Endothelial cell of hepatic sinusoid (primary cell): ENCODE results near the gene ALDOA.

ENCODE experiments used
- in situ Hi-C: cut with HindIII; loops from 2 replicates; pipeline ENCODE4 v1.10.0; 2017; ENCODE audit warnings: low sequenced_read_pairs

ALDOA gene

GRCh38 chr16:30068333-30068732 is 2.8 kb downstream of the ALDOA start:
- in situ Hi-C loops = no loop called here

DNA sequence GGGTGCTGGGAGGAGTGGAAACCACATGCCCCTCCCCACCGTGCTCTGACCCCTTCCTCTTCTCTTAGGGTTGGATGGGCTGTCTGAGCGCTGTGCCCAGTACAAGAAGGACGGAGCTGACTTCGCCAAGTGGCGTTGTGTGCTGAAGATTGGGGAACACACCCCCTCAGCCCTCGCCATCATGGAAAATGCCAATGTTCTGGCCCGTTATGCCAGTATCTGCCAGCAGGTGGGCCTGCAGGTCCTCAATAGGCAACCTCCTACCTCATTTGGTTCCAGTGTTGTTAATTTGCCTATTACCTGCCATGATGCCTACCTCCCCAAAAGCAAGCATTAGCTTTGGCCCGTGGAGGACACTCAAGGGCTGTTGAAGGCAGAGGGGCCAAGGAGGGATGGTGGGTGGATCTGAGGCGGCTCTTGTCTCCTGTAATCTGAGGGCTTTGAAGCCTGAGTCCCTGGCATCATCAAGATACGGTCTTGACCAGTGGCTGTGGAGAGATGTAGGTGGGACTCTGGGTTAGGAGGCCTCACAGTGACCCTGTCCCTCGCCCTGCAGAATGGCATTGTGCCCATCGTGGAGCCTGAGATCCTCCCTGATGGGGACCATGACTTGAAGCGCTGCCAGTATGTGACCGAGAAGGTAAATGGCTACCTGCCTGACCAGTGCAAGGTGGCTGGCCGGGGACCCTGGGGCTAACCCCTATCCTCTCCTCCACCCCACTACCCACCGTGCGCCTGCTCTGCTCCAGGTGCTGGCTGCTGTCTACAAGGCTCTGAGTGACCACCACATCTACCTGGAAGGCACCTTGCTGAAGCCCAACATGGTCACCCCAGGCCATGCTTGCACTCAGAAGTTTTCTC is 3.4 kb downstream of the ALDOA start:
- in situ Hi-C loops = no loop called here

DNA sequence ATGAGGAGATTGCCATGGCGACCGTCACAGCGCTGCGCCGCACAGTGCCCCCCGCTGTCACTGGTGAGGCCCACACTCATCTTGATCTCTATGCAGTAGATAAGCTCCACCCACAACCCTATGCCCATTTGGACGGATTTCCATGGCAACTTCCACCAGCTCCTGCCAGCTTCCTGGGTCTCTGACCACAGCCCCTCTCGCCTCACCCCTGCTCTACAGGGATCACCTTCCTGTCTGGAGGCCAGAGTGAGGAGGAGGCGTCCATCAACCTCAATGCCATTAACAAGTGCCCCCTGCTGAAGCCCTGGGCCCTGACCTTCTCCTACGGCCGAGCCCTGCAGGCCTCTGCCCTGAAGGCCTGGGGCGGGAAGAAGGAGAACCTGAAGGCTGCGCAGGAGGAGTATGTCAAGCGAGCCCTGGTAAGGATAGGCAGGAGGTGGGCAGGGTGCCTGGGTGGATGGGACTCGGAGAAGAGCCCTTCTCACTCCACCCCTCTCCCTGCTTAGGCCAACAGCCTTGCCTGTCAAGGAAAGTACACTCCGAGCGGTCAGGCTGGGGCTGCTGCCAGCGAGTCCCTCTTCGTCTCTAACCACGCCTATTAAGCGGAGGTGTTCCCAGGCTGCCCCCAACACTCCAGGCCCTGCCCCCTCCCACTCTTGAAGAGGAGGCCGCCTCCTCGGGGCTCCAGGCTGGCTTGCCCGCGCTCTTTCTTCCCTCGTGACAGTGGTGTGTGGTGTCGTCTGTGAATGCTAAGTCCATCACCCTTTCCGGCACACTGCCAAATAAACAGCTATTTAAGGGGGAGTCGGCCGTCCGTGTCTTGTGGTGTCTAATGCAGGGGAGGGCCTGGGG is 4.3 kb downstream of the ALDOA start:
- in situ Hi-C loops = no loop called here

GRCh38 chr16:30070490-30070889 is 4.9 kb downstream of the ALDOA start:
- in situ Hi-C loops = no loop called here

DNA sequence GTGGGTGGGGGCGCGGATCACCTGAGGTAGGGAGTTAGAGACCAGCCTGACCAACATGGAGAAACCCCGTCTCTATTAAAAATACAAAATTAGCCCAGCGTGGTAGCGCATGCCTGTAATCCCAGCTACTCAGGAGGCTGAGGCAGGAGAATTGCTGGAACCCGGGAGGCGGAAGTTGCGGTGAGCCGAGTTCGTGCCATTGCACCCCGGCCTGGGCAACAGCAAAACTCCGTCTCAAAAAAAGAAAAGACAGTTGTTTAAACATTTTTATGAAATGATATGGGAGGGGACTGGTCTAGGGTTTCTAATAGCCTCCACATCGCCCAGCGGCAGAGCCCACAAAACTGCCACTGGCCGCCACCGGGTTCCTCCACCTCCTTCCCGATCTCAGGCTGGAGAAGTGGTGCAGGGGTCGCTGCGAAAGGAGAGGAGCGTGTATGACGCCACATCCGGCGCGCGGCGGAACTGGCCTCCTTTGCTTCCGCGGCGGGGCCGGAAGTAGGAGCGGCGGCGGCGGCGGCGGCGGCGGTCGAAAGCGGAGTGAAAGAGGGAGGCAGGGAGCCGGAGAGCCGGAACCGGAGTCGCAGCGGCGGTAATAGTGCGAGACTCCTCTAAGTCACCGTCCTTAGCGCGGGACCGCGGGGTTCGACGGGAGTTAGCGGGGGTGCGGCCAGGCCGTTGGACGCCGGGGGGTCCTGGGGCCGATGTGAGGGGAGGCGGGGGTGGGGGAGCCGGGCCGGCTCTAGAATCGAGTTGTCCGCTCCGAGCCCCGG is 10.1 kb downstream of the ALDOA start, which contains the start of gene PPP4C:
Gene PPP4C (plus strand): TSS at position 492 of the 773 bp plus-strand sequence. CDS start 384 bp downstream, outside the sequence.
- in situ Hi-C loops = no loop called here

- in situ Hi-C loops = no loop called here
Observed at GRCh38 chr16:30076276-30076791, 10.8 kb downstream of the ALDOA start.

GRCh38 chr16:30077656-30078055 is 12.1 kb downstream of the ALDOA start:
- in situ Hi-C loops = no loop called here

DNA sequence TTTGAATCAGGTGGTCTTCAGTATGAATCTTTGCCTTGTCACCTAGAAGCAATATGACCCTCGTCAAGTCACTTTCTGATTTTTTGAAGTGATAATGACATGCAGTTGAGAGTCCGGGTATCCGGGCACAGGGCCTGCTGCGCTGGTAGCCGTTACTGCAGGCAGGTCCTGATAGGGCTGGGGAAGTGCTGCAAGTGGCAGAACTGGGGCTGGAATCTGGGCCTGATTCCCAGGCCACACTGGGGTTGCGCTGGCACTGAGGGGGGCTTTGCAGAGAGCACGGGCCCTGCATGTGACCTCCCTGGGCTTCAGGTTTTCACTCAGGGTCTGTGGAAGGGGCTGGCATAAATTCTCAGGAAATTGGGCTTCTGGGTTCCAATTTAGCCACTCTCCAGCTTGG is 13.2 kb downstream of the ALDOA start:
- in situ Hi-C loops = no loop called here

DNA sequence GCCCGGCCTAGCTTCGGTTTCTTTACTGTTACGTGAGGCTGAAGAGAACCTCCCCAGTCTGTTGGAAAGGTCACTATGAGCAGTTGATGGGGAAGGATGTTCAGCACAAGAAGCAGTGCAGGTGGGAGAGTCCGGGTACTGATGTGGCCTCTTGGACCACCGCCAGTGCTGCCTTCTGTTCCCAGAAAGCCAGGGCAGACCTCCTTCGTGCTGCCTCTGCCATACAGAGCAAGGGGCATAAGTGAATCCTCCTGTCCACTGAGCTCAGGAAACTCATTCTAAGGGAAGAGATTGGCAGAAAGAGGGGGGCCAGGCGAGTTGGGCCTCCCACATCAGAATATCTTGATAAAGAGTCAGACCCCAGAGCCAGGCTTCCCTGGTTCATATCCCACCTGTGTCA is 13.9 kb downstream of the ALDOA start:
- in situ Hi-C loops = no loop called here

DNA sequence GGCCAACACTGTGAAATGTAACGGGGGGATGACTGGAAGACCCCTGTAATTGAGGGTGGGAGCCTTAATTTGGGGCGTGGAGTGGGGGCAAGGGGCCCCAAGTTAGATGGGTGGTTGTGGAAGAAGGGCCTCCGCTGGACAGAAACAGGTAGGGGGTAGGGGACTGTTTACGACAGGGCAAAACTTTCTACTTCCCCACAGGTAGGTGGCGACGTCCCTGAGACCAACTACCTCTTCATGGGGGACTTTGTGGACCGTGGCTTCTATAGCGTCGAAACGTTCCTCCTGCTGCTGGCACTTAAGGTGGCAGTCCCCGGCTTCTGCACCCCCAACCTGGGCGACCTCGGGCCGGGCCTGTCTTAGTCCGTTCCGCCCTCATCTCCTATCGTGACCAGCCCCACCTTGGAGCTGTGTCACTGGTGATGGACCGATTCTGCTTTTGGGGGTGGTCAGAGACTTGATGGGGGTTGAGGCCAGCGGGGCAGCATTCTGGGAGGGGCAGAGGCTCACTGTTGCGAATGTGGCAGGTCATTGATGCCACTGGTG is 17.1 kb downstream of the ALDOA start:
- in situ Hi-C loops = no loop called here

DNA sequence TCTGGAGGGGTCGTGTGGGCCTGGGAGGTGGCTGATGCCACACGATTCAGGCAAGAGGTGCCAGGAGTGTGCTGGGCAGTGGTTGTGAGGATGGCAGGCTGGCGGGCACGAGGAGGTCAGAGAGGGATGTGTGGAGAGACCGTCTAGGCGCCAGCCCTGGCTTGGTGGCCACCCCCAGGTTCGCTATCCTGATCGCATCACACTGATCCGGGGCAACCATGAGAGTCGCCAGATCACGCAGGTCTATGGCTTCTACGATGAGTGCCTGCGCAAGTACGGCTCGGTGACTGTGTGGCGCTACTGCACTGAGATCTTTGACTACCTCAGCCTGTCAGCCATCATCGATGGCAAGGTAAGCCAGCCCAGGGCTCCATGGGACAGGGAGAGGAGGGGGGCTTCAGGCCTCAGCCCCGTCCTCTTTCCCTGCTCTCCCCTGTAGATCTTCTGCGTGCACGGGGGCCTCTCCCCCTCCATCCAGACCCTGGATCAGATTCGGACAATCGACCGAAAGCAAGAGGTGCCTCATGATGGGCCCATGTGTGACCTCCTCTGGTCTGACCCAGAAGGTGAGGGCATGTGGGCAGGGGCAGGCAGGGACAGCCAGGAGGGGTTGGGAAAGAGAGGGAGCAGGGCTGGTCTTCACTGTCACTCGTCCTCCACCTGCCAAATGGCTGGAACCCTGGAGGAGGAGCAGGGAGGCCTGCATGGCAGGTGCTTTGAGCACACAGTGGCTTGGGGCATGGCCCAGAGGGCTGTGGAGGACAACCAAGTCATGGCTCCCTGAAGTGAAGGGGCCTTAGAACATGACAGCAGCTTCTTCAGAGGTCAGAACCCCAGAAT is 17.9 kb downstream of the ALDOA start:
- in situ Hi-C loops = no loop called here

DNA sequence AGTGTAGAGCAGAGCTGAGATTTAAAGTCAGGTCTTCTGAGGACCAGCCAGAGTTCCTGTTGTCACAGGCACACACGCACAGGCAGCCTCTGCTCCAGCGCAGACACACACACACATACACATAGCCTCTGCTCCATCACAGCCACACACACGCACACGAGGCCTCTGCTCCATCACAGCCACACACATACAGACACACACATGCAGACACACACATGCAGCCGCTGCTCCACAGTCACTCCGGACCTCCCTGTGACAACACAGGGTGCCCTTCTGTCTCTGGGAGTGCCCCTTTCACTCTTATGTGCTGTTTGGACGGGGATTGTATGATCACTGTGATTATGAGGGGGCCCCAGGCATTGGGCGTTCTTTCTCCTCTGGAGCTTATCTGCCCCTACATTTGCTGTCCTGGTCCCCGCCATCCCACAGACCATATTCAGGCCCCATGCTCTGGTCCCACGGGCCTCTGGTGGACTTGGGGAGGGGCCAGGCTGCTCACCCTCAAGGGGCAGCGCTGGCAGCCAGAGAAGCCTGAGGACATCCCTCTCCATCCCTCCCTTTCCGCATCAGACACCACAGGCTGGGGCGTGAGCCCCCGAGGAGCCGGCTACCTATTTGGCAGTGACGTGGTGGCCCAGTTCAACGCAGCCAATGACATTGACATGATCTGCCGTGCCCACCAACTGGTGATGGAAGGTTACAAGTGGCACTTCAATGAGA is 18.7 kb downstream of the ALDOA start:
- in situ Hi-C loops = no loop called here

DNA sequence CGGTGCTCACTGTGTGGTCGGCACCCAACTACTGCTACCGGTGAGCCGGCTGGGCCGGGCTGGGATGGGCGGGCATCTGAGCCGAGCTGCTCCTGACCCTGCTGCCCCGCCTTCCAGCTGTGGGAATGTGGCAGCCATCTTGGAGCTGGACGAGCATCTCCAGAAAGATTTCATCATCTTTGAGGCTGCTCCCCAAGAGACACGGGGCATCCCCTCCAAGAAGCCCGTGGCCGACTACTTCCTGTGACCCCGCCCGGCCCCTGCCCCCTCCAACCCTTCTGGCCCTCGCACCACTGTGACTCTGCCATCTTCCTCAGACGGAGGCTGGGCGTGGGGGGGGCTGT is 19.2 kb downstream of the ALDOA start:
- in situ Hi-C loops = no loop called here

GRCh38 chr16:30085247-30085646 is 19.7 kb downstream of the ALDOA start:
- in situ Hi-C loops = no loop called here

DNA sequence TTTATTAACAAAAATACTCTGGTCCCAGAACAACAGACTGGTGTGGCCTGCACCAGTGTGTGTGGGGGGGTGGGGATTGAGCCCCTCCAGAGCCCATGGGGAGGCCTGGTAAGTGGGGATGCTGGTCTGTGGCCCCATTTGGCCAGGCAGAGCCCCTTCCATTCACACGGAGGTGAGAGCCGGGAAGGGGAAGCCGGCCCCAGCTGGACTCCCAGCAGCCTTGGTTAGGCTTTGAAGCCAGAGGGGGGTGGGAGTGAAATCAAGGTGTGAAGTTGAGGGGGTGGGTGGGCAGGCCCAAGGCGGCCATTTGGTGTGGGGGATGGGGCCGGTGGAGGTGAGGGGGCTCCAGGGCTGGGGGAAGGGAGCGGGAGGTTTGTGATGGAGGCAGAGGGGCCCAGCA is 20.3 kb downstream of the ALDOA start:
- in situ Hi-C loops = no loop called here

GRCh38 chr16:30086291-30087140 is 21.0 kb downstream of the ALDOA start:
- in situ Hi-C loops = no loop called here

- in situ Hi-C loops = no loop called here
Observed at GRCh38 chr16:30087181-30087898, 21.8 kb downstream of the ALDOA start.
